Measurements from ENCODE around the gene MYO1B.

DNA sequence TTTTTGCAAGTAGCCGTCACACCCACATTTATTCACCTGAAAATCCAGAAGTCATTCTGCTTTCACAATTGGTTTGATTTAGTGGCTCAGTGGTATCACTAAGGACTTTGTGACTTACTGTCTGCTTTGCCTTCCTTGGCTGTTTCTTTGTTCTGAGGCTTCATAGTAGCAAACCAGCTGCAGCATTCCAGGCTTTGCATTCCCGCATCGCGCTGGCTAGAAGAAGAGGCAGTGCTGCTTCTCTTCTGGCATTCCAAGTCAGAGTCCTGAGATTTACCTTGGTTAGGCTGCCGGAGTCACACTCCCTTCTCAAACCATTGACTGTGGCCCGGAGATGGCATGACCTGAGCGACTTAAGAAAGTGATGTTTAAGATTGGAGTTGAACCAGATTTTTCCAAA is 35.1 kb downstream of the MYO1B start:
- TF ChIP-seq EZH2 (IDR thresholded peaks at IDR 0.05; ENCODE audit: low read depth, unreplicated experiment), result no peak
- TF ChIP-seq, protein P1, sequence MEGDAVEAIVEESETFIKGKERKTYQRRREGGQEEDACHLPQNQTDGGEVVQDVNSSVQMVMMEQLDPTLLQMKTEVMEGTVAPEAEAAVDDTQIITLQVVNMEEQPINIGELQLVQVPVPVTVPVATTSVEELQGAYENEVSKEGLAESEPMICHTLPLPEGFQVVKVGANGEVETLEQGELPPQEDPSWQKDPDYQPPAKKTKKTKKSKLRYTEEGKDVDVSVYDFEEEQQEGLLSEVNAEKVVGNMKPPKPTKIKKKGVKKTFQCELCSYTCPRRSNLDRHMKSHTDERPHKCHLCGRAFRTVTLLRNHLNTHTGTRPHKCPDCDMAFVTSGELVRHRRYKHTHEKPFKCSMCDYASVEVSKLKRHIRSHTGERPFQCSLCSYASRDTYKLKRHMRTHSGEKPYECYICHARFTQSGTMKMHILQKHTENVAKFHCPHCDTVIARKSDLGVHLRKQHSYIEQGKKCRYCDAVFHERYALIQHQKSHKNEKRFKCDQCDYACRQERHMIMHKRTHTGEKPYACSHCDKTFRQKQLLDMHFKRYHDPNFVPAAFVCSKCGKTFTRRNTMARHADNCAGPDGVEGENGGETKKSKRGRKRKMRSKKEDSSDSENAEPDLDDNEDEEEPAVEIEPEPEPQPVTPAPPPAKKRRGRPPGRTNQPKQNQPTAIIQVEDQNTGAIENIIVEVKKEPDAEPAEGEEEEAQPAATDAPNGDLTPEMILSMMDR (conservative IDR thresholded peaks at IDR 0.05; ENCODE audit: low read depth in 2 of 2), result no peak
- TF ChIP-seq REST (IDR thresholded peaks at IDR 0.05; ENCODE audit: unreplicated experiment), result no peak
- no peak for TF ChIP-seq POLR2AphosphoS5 (IDR thresholded peaks at IDR 0.05; ENCODE audit: low read depth)
- no peak for TF ChIP-seq ETS1 (IDR thresholded peaks at IDR 0.05)
- no peak for TF ChIP-seq EZH2phosphoT487 (IDR thresholded peaks at IDR 0.05; ENCODE audit: unreplicated experiment)
- TF ChIP-seq ZNF114 (CRISPR knock-in tag; IDR thresholded peaks at IDR 0.05), result no peak
- no peak for TF ChIP-seq JUNB (IDR thresholded peaks at IDR 0.05; ENCODE audit: unreplicated experiment)
